ENCODE results near the gene ERC2.

- no peak for TF ChIP-seq TCF7 (IDR thresholded peaks at IDR 0.05; ENCODE audit: low read depth)
- TF ChIP-seq ZNF230 (CRISPR knock-in tag; IDR thresholded peaks at IDR 0.05): no peak
- no peak for TF ChIP-seq MTF1 (CRISPR knock-in tag; IDR thresholded peaks at IDR 0.05)
These were observed 808.6 kb downstream of the ERC2 start for GRCh38 chr3:55659701-55660100.
